CD14-positive monocyte (primary cell): Measurements from ENCODE around the gene TSPEAR. TPM values are rescaled to one million over a fixed set of nuclear protein-coding genes. Genes with fewer than 3 reads are reported as not detected.
A peak's percentile ranks its signal among the peaks of the same experiment; 100 is the strongest.
"Not testable (repeated sequence)": the region's sequence is repeated elsewhere in the genome, so short reads cannot be mapped to it uniquely, and the experiment has no call there.

Experiments used
- DNase-seq, 3 donors: peaks; one replicate each; pipeline ENCODE4 v3.0.0-alpha.2; 2011 to 2022
- H2AFZ ChIP-seq: 2 replicates; pipeline ENCODE4 v1.6.0; 2012; ENCODE audit warnings: mild to moderate bottlenecking, low read depth, low read length, inconsistent platforms; ENCODE audit not compliant: insufficient read depth, poor library complexity, severe bottlenecking
- H3K27ac ChIP-seq, 2 donors: 1 replicate in 1 of 2; 2 replicates in 1 of 2; pipeline ENCODE4 v1.5.1; 2012 to 2013; ENCODE audit warnings: low read length in 2 of 2, control low read depth in 1 of 2, inconsistent platforms in 1 of 2, low read depth in 1 of 2, mild to moderate bottlenecking in 1 of 2
- H3K27me3 ChIP-seq, 2 donors: one replicate each; pipeline versions ENCODE4 v1.6.0 to v1.6.1; 2011 to 2013; ENCODE audit warnings: low read length in 2 of 2; ENCODE audit not compliant: control insufficient read depth in 2 of 2, insufficient read depth in 2 of 2
- H3K36me3 ChIP-seq, 2 donors: replicated peaks in 1 of 2; 1 replicate in 1 of 2; 2 replicates in 1 of 2; pipeline versions ENCODE4 v1.5.1 to v1.6.1; 2012 to 2013; ENCODE audit warnings: low read length in 2 of 2, control low read depth in 1 of 2, inconsistent platforms in 1 of 2, mild to moderate bottlenecking in 1 of 2; ENCODE audit not compliant: insufficient read depth in 2 of 2, control insufficient read depth in 1 of 2
- H3K4me1 ChIP-seq, 2 donors: 1 replicate in 1 of 2; 2 replicates in 1 of 2; pipeline versions ENCODE4 v1.5.1 to v1.6.1; 2012 to 2013; ENCODE audit warnings: low read length in 2 of 2, control low read depth in 1 of 2, inconsistent platforms in 1 of 2, mild to moderate bottlenecking in 1 of 2, moderate library complexity in 1 of 2; ENCODE audit not compliant: insufficient read depth in 2 of 2, control insufficient read depth in 1 of 2
- H3K4me2 ChIP-seq: replicated peaks from 2 replicates; pipeline ENCODE3; 2012; ENCODE audit warnings: low read length, moderate library complexity, mild to moderate bottlenecking; ENCODE audit not compliant: poor library complexity, severe bottlenecking; ENCODE audit errors: extremely low read depth
- H3K4me3 ChIP-seq, 3 experiments: fragments of 200-600 bp in 1 of 3; sonication (generic) in 1 of 3; replicated peaks in 1 of 3; 1 replicate in 2 of 3; 2 replicates in 1 of 3; pipeline ENCODE4 v1.5.1; 2011 to 2013; ENCODE audit warnings: low read length in 3 of 3, mild to moderate bottlenecking in 3 of 3, control low read depth in 2 of 3, low read depth in 2 of 3, inconsistent platforms in 1 of 3, moderate library complexity in 1 of 3
- H3K79me2 ChIP-seq: 2 replicates; pipeline ENCODE4 v1.6.0; 2012; ENCODE audit warnings: mild to moderate bottlenecking, control low read depth, inconsistent platforms, low read length, moderate library complexity; ENCODE audit not compliant: insufficient read depth
- H3K9ac ChIP-seq: 2 replicates; pipeline ENCODE4 v1.6.0; 2017; ENCODE audit warnings: low read length, mild to moderate bottlenecking; ENCODE audit not compliant: insufficient read depth, poor library complexity, severe bottlenecking
- H3K9me3 ChIP-seq, 2 donors: replicated peaks in 1 of 2; 1 replicate in 1 of 2; 2 replicates in 1 of 2; pipeline versions ENCODE4 v1.5.1 to v1.6.1; 2012 to 2013; ENCODE audit warnings: low read length in 2 of 2, control low read depth in 1 of 2; ENCODE audit not compliant: control insufficient read depth in 1 of 2, insufficient read depth in 1 of 2
- H4K20me1 ChIP-seq: 2 replicates; pipeline ENCODE4 v1.6.0; 2012; ENCODE audit warnings: mild to moderate bottlenecking, low read length, control low read depth, moderate library complexity; ENCODE audit not compliant: insufficient read depth
- H3K27ac Mint-ChIP-seq, 7 donors: one replicate each; pipeline ENCODE4 v1.8.0; 2020; ENCODE audit warnings: mild to moderate bottlenecking in 7 of 7, mixed read lengths in 7 of 7, moderate library complexity in 6 of 7, inconsistent platforms in 2 of 7
- H3K27me3 Mint-ChIP-seq, 3 donors: one replicate each; pipeline ENCODE4 v1.8.0; 2021 to 2022; ENCODE audit warnings: low read depth in 3 of 3, mild to moderate bottlenecking in 3 of 3, mixed read lengths in 3 of 3, moderate library complexity in 3 of 3, inconsistent platforms in 1 of 3
- H3K36me3 Mint-ChIP-seq, 2 donors: one replicate each; pipeline ENCODE4 v1.8.0; 2020; ENCODE audit warnings: mixed read lengths in 2 of 2, inconsistent platforms in 1 of 2, mild to moderate bottlenecking in 1 of 2
- H3K4me1 Mint-ChIP-seq: one replicate; pipeline ENCODE4 v1.8.0; 2020; ENCODE audit warnings: mild to moderate bottlenecking, mixed read lengths
- H3K4me3 Mint-ChIP-seq, 2 donors: one replicate each; pipeline ENCODE4 v1.8.0; 2020; ENCODE audit warnings: mild to moderate bottlenecking in 2 of 2, mixed read lengths in 2 of 2, moderate library complexity in 1 of 2
- H3K9me3 Mint-ChIP-seq, 7 donors: one replicate each; pipeline ENCODE4 v1.8.0; 2020 to 2022; ENCODE audit warnings: mixed read lengths in 7 of 7, mild to moderate bottlenecking in 6 of 7, moderate library complexity in 6 of 7, inconsistent platforms in 2 of 7
- CTCF ChIP-seq: fragments of 200-600 bp; IDR thresholded peaks from one replicate; pipeline ENCODE4 v1.8.0; 2022; ENCODE audit warnings: antibody characterized with exemption, mild to moderate bottlenecking
- WGBS: methylation state at CpG from one replicate; pipeline ENCODE4 v1.1.5; 2013; ENCODE audit warnings: missing lambda C conversion rate; ENCODE audit not compliant: insufficient coverage; 5-methylcytosine and 5-hydroxymethylcytosine counted together
- intact Hi-C, 2 donors: fragments of 100-400 bp; cut with micrococcal nuclease; formaldehyde crosslinking; loops; one replicate each; pipeline versions ENCODE4 v1.15.0 to v1.15.1; 2023
- polyA plus RNA-seq, 3 donors: library from polyadenylated mRNA; depleted of rRNA in 1 of 3; unstranded in 2 of 3; stranded (reverse) in 1 of 3; fragments of 300-500 nt in 2 of 3; fragments of >200 nt in 1 of 3; fragmentation: Illumina TruSeq in 2 of 3; gene quantifications; 1 replicate in 2 of 3; 2 replicates in 1 of 3; pipeline ENCODE4 v1.2.3, GENCODE V29; 2012 to 2021

TSPEAR gene
- polyA plus RNA-seq, 3 donors = not detected

DNA sequence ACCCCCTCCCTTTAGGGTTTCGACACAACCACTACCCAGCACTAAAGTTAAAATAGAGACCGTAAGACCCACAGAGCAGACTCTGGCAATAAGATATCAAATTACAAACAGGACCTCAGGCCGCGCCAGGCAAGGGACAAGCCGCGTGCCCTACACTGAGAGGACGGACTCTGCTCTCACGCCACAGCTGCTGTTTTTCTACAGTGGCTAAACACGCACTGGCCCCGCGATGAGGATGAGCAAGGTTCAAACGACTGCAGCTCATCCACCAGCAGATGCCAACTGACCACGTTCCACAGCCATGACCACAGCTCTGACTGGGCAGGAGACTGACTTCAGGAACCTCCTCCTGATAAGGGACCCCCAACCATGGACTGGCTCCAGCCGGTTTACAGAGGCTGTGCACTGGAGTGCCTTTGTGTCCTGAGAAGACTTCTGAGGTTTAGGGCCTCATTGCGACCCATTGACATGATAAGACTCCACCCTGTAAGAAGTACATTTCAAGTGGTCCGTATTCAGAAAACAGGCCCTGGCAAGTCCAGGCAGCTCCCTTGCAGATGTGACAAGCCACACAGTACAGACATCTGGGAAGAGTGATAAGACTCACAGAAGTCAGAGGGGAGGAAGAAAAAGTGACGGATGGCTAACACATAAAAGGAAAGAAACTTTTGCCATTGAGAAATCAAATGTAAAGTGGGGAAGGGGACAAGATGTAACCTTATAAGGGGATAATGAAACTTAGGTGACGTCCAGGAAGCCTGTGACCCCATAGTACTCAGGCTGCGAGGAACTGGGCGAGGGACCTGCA, 117.6 kb downstream of the TSPEAR start:
- intact Hi-C loops = no loop called here
- H3K4me3 ChIP-seq = no peak overlapping the region
- no peaks in the 10 kb centered on the region for H3K4me1 ChIP-seq
- DNase-seq = no peak
- Mint-ChIP-seq H3K9me3 (no peaks in the 10 kb centered on the region), H3K4me3 (no peak overlapping the region), H3K27me3 (peaks cover 2 to 27% (median 7%) of the 10 kb centered on the region in 3 donors), H3K4me1 (no peaks in the 10 kb centered on the region), H3K27ac (no peak overlapping the region), H3K36me3 (no peaks in the 10 kb centered on the region)
- H3K4me2 ChIP-seq = no peak overlapping the region
- no peaks in the 10 kb centered on the region for H3K27me3 ChIP-seq
- H4K20me1 ChIP-seq = no peaks in the 10 kb centered on the region
- WGBS = 76% methylated on average over 13 of the region's 20 CpGs
- H3K9me3 ChIP-seq = no peaks in the 10 kb centered on the region
- no peak overlapping the region for H2AFZ ChIP-seq
- H3K36me3 ChIP-seq = no peaks in the 10 kb centered on the region
- no peaks in the 10 kb centered on the region for H3K79me2 ChIP-seq
- no peak for TF ChIP-seq CTCF
- no peak overlapping the region for H3K9ac ChIP-seq
- no peak overlapping the region for H3K27ac ChIP-seq

- H3K36me3 Mint-ChIP-seq = no peaks in the 10 kb centered on the region
Measured at GRCh38 chr21:44592446-44593311, 118.7 kb downstream of the TSPEAR start, which contains the start of gene KRTAP10-6. Gene KRTAP10-6, minus strand, starts transcription at chr21:44592505. Its CDS starts 21 bp downstream, at chr21:44592484.

DNA sequence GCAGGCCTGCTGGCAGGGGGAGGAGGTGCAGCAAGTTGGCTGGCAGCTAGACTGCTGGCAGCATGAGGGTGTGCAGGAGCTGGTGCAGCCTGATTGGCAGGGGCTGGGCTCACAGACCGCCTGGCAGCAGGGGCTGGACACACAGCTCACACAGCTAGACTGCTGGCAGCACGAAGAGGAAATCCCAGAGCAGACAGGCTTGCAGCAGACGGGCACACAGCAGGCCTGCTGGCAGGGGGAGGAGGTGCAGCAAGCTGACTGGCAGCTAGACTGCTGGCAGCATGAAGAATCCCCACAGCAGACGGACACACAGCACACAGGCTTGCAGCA, 119.6 kb downstream of the TSPEAR start:
- intact Hi-C loops, H3K79me2 ChIP-seq, H3K4me3 Mint-ChIP-seq, H3K27ac Mint-ChIP-seq, H3K27me3 ChIP-seq, H3K4me1 ChIP-seq, H3K4me1 Mint-ChIP-seq, H3K36me3 Mint-ChIP-seq, H3K9me3 Mint-ChIP-seq, H4K20me1 ChIP-seq, H3K4me3 ChIP-seq, H3K9me3 ChIP-seq, H2AFZ ChIP-seq, H3K27ac ChIP-seq, H3K4me2 ChIP-seq, H3K36me3 ChIP-seq, H3K9ac ChIP-seq, DNase-seq: not testable (repeated sequence)
- H3K27me3 Mint-ChIP-seq = peaks cover 2 to 30% (median 8%) of the 10 kb centered on the region in 3 donors
- no CpG with 5 or more reads among the region's 4 CpGs for WGBS

More at GRCh38 chr21:44592446-44593311, 118.7 kb downstream of the TSPEAR start, which contains the start of gene KRTAP10-6:
- Histone ChIP-seq H4K20me1 (no peaks in the 10 kb centered on the region), H3K4me3 (no peak within 1 kb of the TSS), H3K36me3 (no peaks in the 10 kb centered on the region), H2AFZ (no peak within 1 kb of the TSS), H3K4me1 (no peaks in the 10 kb centered on the region), H3K27ac (no peak within 1 kb of the TSS), H3K9me3 (no peaks in the 10 kb centered on the region), H3K4me2 (no peak within 1 kb of the TSS), H3K9ac (no peak within 1 kb of the TSS), H3K27me3 (no peaks in the 10 kb centered on the region), H3K79me2 (no peaks in the 10 kb centered on the region)
- 73% methylated on average over 25 of the region's 33 CpGs for WGBS
- peak within 1 kb of the TSS in 1 of 7 donors; percentile 41 for H3K27ac Mint-ChIP-seq
- no peak within 1 kb of the TSS for H3K4me3 Mint-ChIP-seq
- peaks cover 0 to 31% (median 8%) of the 10 kb centered on the region in 3 donors for H3K27me3 Mint-ChIP-seq
- no peaks in the 10 kb centered on the region for H3K9me3 Mint-ChIP-seq
- H3K4me1 Mint-ChIP-seq = no peaks in the 10 kb centered on the region
- intact Hi-C loops = no loop called here
- DNase-seq = no peak
- TF ChIP-seq CTCF = no peak
